ENCODE results near the gene ASTN1.
"Not testable (repeated sequence)": the region's sequence is repeated elsewhere in the genome, so short reads cannot be mapped to it uniquely, and the experiment has no call there.

Gene ASTN1

DNA sequence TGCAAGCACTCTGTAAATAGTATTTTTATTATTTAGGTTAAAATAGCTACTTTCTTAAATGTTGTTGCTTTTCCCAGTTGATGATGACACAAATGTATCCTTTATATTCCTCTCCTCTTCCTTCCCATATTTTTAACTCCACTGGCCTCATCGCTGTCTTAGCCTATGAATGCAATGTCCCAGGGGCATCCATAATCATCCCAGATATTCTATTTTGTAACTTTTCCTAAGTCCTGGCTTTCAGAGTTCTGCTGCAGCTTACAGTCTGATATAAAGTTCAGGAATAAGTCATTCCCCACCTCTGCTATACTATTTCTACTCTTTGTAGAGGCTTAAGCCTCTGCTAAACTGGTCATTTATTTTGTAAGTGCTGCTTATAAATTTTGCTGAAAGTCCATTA, 58.3 kb downstream of the ASTN1 start:
- no peak for DNase-seq (ENCODE audit: low read depth)

DNA sequence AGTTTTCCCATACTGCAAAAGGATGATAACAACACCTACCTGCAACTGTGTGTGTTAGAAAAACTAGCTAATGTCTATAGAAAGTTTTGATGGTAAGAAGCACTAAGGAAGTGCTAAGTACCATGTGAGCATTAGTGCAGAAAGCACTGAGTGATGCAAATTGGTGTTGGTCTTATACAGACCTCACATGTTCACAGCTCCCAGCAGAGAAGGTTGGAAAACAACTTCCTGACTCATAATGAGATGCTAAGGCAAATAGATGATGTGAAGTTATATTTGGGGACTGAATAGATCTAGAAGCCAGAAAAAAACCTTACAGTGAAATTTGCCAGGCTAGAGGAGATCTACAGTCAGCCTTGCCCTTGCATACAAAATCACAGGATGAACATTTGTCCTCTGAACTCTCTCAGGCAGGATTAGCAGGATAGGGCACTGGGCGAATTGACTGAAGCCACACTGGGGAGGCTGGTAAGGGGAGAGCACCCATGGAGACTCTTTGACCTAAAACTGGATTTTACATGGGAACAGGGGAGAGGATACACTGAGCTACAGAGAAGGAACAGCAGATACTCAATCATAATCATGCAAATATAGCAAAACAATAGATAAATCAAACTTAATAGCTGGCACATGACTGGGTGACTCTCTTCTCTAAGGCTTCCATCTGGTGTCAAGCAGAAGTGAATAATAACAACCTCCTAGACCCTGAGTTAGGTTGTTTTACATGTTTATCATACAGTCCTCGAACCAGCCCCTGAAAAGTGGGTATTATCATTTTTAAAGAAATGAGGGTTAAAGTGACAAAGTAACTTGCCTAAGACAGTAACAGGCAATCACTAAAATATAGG, 61.3 kb downstream of the ASTN1 start:
- DNase-seq (ENCODE audit: low read depth): no peak

DNA sequence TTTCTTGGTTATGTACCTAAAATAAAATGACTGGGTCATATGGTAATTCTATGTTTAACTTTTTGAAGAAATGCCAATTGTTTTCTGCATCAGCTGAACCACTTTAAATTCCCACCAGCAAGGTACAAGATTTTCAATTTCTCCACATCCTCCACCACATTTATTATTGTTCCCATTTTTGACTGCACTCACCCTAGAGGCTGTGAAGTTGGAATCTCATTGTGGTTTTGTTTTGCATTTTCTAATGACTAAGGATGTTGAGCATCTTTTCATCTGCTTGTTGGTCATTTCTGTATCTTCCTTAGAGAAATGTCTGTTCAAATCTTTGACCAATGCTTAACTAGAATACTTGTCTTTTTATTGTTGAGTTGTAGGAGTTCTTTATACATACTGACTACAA, 72.5 kb downstream of the ASTN1 start:
- DNase-seq (ENCODE audit: low read depth): no peak

DNA sequence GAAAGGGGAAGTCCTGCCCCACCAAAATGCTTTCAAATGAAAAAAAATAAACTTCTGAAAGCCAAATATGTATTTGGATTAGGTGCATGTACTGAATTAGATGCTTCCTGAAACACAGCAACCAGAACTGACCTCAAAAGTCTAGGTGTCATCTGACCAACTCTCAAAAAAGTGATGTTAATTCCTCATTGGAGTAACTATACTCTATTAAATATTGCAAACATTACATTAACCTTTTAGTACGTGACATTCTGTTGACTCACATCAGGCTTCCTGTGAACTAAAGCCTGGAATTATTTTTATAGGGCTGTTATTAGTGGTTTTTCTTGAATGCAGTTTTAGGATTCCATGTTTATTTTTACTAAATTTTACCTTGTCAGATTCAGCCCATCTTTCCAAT, 73.5 kb downstream of the ASTN1 start:
- DNase-seq (ENCODE audit: low read depth): no peak

DNA sequence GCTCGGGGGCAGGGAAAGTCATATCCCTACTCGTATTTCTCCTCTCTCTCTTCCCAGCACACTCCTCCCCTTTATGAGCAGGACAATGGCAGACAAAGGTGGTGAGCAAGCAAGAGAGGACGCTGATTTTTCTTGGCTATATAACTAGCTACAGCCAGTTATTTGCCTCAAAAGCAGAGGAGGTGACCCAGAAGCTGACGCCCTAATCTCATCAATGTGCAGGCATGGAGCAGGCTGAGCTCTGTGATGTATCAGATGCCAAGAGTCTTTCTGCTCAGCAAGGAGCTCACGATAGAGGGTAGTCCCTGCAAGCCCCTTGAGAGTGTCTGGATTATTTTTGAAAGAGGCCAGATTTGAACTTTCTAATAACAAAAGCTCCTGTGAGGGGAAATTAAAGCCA, 75.5 kb downstream of the ASTN1 start:
- no peak for DNase-seq (ENCODE audit: low read depth)

DNA sequence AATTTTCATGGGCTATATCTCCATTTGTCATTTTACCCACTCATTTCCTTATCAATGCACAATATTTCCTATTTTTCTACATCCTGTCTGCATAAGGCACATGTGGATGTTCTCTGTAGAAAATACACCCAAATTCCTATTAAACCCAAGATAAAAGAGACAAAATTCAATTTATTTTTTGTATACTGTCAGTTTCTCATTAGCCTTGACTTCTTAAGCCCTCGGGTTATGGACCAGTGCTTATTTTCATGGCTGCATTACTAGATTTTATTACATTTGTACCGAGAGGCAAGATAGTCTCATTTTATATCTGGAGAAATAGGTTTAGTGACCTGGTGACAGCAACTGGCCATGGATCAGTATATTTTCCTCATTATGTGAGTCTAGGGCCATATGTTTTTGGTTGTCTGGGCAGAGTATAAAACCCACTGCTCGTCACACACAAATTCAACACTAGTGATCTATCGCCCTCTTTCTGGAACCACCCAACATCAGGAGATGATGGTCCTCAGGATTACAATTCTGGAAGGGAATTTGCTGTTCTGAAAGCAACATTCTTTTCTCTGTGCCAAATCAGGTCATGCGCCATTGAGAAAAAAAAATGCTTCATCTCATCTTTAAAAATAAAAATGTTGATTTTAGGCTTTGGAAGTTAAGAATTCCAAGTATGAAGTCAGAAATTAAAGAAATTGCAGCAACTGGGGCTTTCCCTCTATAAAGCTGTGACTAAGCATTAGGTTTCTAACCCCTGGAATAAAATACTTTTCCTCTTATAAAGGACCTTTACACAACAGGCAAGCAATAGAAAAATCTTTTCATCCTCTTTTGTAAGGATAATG, 81.4 kb downstream of the ASTN1 start:
- DNase-seq (ENCODE audit: low read depth): no peak

DNA sequence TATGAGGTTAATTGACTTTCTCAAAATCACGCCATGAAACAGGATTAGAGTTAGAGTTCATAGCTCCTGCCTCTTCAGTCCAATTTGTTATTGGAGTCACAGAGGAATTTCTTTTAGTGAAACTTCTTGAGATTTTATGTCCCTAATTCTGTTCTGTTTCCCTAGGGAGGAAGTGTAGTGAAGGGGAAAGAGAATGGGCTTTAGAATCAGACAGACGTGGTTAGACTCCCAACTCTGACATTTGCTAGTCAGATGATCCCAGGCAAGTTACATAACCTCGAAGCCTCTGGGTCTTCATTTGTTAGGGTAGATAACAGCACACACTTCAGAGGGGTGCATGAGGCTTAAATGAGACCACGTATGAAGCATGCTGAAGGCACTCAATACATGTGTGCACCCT, 83.9 kb downstream of the ASTN1 start:
- no peak for DNase-seq (ENCODE audit: low read depth)

DNA sequence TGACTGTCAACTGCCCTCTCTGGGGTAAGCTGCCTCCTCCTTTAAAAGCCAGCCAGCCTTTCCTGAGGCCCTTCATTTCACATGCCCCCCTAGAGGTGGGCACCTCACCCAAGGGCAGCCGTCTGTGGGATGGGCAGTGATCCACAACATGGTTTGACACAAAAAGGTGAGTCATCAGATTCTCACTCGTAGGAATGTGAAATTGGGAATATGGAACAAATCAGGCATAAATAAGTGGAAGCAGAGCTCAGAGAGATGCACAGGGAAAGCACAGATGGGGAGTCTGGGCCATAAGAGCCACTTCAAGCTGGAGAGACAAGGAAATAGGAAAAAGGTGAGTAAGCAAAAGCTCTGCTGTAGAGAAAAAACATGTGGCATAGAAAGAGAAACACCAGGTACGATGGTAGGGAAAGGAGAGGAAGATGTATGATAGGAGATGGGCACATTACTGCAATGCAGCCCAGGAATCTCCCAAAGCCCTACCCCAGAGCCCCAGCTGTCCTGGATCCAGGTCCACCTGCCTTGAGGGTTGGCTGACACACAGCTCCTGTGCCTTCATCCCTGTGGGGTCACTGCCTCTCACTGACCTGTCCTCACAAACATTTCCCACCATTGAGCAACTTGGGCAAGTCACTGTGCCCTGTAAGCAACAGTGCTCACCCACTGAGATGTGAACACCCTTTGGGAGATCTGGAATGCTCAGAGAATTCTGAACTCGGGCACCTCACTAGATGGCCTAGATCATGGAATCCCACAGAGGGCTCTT, 86.6 kb downstream of the ASTN1 start:
- DNase-seq (ENCODE audit: low read depth): no peak

DNA sequence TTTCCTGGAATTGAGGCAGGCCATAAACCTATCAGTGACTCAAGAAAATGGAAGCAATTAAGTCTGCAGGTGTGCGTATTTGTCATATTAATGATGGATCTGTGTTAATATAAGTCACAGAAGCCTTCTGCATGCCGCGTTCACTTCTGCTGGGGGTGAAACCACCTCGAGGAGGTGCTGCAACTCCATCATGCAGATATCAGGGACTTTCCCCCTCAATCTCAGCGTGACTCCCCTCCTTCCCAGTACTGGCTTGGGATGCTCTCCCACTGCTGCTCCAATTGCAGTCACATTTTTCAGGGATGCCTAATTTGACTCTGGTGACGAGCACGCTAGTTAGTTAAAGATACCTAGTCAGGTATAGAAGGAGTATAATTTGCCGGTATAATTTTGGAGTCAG, 87.5 kb downstream of the ASTN1 start:
- DNase-seq (ENCODE audit: low read depth): no peak

DNA sequence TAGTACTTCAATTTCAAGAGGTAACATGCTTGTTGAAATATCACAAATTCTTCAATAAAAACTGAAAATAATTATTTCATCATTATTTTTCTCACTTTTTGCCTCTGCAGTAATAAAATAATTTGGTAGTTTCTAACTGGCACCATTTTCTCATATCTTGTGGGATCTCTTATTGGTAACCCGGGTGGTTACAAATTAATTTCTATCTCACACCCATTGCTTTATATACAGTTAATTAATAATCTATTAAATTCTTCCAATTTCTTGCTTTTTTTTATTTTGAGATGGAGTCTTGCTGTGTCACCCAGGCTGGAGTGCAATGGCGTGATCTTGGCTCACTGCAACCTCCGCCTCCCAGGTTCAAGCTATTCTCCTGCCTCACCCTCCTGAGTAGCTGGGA, 89.7 kb downstream of the ASTN1 start:
- DNase-seq (ENCODE audit: low read depth): not testable (repeated sequence)

DNA sequence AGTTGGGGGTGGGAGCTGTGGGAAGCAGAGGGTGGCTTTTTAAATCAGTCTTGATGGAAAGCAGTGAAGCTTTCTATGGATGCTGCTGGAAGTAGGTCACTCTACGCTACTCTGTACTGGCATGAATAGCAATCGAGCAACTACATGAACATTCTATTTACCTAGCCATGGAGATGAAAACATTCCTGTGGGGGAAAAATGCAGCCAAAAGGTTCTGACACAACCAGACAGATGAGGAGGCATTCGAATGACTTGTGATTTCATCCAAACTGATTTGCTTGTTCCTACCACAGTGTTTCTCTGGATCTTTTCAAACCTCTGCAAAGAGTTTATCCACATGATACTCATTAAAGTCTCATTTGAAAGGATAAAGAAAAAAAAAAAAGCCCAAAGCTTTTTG, 95.0 kb downstream of the ASTN1 start:
- no peak for DNase-seq (ENCODE audit: low read depth)

DNA sequence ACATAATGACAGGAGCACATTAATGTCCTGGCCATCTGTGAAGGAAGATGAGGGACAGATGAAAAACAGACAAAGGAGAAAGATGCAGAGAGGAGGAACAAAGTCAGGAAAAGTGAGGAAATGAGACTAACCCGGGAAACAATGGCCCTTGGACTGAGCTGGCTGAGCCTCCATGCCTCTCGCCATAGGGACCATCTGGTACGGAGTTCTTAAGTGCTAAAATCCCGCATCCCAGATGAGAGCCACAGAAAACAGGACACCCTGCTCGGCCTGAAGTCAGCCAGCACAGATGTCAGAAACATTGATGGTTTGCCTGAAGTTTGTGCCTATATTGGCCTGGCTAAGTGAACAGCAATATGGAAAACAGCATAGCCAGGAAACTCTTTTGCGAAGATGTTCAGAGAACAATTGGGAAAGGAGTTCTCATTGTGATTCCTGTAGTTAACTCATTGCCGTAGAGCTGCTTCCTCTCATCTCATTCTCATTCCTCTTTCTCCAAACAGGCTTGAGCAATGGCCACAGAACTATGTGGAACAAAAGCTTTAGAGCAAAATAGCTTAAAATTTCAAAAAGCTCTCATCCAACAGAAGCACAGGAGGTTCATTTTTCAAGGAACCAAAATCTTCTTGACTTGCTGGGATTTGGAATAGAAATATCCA, 96.6 kb downstream of the ASTN1 start:
- no peak for DNase-seq (ENCODE audit: low read depth)

DNA sequence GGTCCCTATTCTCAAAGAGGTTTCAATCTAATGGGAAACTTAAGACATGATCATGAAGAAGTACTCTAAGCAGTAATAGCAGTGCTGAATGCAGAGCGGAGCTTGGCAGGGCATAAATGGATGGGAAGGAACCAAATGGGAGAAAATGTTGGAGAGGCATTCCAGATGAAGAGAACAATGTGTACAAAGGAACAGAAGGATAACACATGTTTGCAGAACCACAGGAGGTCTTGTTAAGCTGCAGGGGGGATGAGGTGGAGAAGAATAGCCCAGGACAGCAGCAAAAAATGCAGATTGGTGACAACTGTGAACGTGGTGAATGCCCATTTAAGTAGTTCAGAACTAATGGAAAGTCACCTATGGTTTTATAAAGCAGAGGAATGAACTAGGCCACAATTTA, 99.1 kb downstream of the ASTN1 start:
- no peak for DNase-seq (ENCODE audit: low read depth)

DNA sequence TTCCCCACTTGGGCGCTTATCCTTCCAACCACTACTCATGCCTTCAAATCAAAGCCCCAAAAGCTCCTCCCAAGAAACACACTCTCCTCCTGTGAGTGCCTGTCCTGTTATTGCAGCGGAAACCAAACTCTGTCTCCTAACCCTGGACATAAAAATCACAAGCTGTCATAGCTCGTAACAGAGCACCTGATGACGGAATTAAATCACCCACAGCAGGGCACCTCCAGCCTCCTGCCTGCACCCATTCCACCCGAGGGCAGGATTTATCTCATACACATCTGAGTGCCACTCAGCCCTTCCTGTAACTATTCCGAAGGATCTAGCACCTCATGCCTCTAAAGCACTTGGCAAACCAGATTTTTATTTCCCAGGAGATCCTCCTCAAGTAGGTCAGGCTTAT, 100.9 kb downstream of the ASTN1 start:
- DNase-seq (ENCODE audit: low read depth): no peak

DNA sequence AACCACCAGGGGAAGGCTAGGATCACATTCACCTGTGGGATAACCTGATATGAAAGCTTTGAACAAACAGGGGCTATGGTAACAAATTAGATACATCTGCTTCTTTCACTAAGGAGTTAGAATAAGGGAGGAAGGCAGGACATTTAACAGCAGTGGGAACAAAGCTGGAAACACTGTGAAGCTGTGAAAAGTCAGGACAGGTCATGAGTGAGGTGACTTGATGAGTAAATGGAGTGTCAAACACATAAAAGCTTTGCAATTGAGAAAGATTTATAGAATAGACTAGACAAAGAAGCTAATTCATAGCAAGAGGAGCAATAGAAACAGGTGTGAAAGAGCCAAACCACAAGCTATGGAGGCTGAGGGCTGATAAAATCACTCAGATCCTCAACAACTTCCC, 110.0 kb downstream of the ASTN1 start:
- DNase-seq (ENCODE audit: low read depth): no peak

DNA sequence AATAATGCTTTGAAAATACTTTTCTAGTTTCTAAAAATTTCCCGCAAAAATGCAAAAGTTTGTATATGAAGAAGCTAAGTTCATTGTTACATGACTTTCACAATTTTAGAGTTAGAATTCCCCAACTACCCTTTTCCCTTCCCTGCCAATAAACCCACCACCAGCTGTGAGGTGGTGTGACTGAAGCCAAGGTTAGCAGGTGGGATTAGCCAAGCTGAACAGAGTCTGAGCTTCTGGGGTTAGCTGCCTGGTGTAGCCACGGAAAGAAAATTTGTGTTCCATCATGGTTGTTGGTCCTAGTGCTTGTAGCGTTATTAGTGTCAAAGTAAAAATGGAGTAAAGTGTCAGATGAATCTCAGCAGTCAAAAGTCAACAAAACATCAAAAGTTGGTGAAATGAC, 110.9 kb downstream of the ASTN1 start:
- DNase-seq (ENCODE audit: low read depth): no peak

DNA sequence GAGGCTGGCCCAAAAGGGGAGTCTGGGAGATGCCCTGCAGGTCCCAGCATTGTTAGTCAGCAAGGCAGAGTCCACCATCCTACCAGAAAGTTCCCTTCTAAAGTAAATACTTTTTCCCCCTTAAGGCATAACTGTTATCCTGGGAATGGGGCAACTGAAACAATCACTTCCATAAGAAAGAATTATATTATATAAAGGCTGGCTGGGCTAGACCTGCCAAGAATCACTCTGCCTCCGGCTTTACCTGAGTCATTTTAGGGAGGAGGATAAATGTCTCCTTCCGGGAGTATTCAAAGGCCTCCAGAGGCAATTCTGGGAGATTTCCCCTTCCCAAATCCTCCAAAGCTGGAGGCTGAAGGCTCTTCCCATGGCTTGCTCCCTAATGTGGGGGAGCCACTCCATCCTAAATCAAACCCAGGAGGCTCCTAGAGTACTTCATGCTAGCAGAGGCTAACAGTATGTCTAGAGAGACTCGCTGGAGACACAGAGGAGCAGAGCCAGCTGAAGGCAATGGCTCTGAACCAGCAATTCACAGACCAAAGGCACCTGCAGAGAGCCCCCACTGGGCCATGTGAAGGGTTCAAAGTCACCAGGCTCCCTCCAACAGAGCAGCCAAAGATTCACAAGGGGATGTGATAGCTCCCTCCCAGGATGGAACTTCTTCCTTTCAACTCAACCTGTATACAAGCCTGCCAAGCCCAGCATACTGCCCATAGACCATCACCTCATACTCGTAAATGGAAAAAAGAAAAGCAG, 116.0 kb downstream of the ASTN1 start:
- DNase-seq (ENCODE audit: low read depth): no peak

DNA sequence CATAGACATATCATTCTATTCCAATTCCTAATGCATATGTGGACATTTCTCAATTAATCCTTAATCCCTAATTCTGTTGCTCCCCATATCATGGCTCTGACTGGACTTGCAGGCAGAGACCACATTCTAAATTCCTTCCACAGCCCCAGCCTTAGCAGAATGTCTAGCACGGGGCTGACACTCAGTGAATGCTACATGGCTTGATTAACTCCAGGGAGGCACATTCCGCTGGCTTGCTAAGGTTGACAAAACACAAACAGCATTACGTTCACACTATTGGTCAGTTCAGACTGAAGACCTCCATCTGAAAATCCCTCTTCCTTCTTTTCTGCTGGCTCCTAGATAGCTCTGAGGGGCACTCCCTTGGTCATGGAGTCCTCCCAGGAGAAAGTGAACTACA, 119.4 kb downstream of the ASTN1 start:
- DNase-seq (ENCODE audit: low read depth): no peak

DNA sequence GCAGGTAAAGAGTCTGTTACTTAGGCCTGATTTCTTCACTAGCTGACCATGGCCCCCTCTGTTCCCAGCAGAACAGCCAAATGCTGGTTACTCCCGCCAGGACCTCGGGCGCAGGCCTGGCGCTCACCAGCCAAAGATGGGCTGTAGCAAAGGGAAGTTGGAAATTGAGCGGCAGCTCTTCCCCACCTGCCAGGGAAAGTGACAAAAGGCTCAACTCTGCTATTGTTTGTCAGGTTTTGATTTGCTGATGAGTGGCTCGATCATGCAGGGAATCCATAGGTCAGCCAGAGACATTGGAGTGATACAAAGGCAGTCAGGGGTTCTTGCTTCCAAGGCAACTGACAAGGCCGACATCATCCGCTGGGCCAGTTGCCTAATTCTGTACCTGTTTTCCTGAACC, 120.1 kb downstream of the ASTN1 start:
- no peak for DNase-seq (ENCODE audit: low read depth)

DNA sequence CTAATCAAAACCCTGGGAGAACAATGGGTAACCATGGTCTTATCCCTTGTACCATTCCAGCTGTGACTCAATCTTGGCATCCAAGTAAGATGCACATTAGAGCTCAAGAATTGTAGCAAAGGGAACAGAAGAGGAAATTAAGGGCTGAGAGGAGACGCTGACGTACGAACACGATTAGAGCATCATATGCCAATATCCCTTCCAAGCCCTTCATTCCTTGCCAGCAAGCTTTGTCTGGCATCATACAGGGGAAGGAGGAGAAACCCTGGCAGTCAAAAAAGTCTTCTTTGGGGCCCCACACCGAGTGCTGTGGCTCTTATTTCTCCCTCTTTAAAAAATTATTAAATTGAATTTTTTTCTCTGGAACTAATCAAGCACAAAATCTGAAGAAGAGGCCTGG, 120.9 kb downstream of the ASTN1 start:
- no peak for DNase-seq (ENCODE audit: low read depth)

DNA sequence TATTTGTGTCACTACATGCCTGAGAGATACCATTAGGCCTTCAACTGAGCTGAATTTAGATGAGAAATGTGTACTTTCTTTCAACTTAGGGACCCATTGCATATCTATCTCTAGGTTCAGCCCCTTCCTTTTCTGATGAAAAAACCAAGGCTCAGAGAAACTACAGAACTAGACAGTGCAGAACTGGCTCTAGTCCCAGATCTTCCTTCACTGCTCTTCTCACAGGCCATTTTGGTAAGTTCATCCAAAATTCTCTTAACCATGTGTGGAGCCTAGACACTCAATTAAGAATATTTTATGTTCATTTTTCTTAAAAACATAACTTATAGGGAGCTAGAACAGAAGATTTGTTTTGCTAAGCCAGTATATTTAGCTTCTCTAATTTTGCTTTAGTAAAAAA, 128.9 kb downstream of the ASTN1 start:
- no peak for DNase-seq (ENCODE audit: low read depth)
